Measurements from ENCODE around the gene CMIP. TPM values are rescaled to one million over a fixed set of nuclear protein-coding genes. Genes with fewer than 3 reads are reported as not detected.

Gene CMIP
- total RNA-seq, 1 experiment from 2014 or later, result 63.7 TPM

DNA sequence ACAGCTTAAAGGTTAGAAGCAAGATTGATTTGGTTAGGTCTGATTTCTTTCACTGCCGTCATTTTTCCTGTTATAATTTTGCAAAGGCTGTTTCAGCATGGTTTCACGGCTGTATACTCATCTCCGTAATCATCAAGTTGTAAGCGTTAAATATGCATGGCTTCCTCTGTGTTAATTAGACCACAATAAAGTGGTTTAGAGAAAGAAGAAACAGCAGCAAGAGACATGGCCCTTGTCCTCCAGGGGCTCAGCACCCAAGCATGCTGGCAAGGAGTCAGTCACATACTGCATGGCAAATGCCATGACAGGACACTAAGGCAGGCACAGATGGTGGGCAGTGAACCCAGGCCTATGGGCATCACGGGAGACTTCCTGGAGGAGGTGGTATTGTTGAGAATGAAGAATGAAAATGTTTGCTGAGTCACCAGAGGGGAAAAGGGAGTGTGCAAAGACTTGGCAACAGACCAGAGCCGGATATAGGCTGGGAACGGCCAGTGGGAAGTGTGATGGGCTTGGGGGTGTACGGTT, 273.1 kb downstream of the CMIP start:
- H3K4me1 Mint-ChIP-seq, result peaks cover 49% of the 10 kb centered on the region
- CTCF ChIA-PET, result interaction anchor here (0.7 to 1.5 kb wide), 3 partner anchors 20 to 313 kb away, joined by 3 to 6 read pairs (median 6); no protein-coding TSS in a partner anchor
- no peak overlapping the region for H3K4me3 Mint-ChIP-seq
- no peaks in the 10 kb centered on the region for H3K27me3 Mint-ChIP-seq (ENCODE audit: low read depth)
- peaks cover 10% of the 10 kb centered on the region for H3K9me3 Mint-ChIP-seq
- H3K27ac Mint-ChIP-seq, result peak overlapping the region; percentile 64; the same call in 1 of the 2 replicates
- peaks cover 2% of the 10 kb centered on the region; the same call in 1 of the 2 replicates for H3K36me3 Mint-ChIP-seq
- TF ChIP-seq, protein P1, sequence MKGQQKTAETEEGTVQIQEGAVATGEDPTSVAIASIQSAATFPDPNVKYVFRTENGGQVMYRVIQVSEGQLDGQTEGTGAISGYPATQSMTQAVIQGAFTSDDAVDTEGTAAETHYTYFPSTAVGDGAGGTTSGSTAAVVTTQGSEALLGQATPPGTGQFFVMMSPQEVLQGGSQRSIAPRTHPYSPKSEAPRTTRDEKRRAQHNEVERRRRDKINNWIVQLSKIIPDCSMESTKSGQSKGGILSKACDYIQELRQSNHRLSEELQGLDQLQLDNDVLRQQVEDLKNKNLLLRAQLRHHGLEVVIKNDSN (CRISPR knock-in tag; IDR thresholded peaks at IDR 0.05), result no peak
- no peak for TF ChIP-seq GRHL2 (CRISPR knock-in tag; IDR thresholded peaks at IDR 0.05; ENCODE audit: insufficient replicate concordance, severe bottlenecking)
- TF ChIP-seq ZBTB43 (CRISPR knock-in tag; IDR thresholded peaks at IDR 0.05), result no peak
- no peak for TF ChIP-seq ZNF317 (CRISPR knock-in tag; IDR thresholded peaks at IDR 0.05; ENCODE audit: borderline replicate concordance, low read depth)
- TF ChIP-seq, protein P2, sequence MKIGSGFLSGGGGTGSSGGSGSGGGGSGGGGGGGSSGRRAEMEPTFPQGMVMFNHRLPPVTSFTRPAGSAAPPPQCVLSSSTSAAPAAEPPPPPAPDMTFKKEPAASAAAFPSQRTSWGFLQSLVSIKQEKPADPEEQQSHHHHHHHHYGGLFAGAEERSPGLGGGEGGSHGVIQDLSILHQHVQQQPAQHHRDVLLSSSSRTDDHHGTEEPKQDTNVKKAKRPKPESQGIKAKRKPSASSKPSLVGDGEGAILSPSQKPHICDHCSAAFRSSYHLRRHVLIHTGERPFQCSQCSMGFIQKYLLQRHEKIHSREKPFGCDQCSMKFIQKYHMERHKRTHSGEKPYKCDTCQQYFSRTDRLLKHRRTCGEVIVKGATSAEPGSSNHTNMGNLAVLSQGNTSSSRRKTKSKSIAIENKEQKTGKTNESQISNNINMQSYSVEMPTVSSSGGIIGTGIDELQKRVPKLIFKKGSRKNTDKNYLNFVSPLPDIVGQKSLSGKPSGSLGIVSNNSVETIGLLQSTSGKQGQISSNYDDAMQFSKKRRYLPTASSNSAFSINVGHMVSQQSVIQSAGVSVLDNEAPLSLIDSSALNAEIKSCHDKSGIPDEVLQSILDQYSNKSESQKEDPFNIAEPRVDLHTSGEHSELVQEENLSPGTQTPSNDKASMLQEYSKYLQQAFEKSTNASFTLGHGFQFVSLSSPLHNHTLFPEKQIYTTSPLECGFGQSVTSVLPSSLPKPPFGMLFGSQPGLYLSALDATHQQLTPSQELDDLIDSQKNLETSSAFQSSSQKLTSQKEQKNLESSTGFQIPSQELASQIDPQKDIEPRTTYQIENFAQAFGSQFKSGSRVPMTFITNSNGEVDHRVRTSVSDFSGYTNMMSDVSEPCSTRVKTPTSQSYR (CRISPR knock-in tag; IDR thresholded peaks at IDR 0.05), result no peak
- no peak for TF ChIP-seq CREM (CRISPR knock-in tag; IDR thresholded peaks at IDR 0.05)
- ATAC-seq (no peak), DNase-seq (ENCODE audit: low spot score) (no peak)
- POLR2A ChIA-PET, result interaction anchor here (1.0 kb wide), 1 partner anchor 317 kb away, joined by 5 read pairs; no protein-coding TSS in a partner anchor

GRCh38 chr16:81718637-81719036, 274.0 kb downstream of the CMIP start:
- Mint-ChIP-seq H3K27me3 (ENCODE audit: low read depth) (no peaks in the 10 kb centered on the region), H3K9me3 (peaks cover 10% of the 10 kb centered on the region), H3K36me3 (peaks cover 2% of the 10 kb centered on the region; the same call in 1 of the 2 replicates), H3K27ac (peak overlapping the region; percentile 44; the same call in 1 of the 2 replicates), H3K4me3 (no peak overlapping the region), H3K4me1 (peaks cover 44% of the 10 kb centered on the region)
- TF ChIP-seq, protein P3, sequence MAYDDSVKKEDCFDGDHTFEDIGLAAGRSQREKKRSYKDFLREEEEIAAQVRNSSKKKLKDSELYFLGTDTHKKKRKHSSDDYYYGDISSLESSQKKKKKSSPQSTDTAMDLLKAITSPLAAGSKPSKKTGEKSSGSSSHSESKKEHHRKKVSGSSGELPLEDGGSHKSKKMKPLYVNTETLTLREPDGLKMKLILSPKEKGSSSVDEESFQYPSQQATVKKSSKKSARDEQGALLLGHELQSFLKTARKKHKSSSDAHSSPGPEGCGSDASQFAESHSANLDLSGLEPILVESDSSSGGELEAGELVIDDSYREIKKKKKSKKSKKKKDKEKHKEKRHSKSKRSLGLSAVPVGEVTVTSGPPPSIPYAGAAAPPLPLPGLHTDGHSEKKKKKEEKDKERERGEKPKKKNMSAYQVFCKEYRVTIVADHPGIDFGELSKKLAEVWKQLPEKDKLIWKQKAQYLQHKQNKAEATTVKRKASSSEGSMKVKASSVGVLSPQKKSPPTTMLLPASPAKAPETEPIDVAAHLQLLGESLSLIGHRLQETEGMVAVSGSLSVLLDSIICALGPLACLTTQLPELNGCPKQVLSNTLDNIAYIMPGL (CRISPR knock-in tag; IDR thresholded peaks at IDR 0.05), result no peak
- TF ChIP-seq, protein P4, sequence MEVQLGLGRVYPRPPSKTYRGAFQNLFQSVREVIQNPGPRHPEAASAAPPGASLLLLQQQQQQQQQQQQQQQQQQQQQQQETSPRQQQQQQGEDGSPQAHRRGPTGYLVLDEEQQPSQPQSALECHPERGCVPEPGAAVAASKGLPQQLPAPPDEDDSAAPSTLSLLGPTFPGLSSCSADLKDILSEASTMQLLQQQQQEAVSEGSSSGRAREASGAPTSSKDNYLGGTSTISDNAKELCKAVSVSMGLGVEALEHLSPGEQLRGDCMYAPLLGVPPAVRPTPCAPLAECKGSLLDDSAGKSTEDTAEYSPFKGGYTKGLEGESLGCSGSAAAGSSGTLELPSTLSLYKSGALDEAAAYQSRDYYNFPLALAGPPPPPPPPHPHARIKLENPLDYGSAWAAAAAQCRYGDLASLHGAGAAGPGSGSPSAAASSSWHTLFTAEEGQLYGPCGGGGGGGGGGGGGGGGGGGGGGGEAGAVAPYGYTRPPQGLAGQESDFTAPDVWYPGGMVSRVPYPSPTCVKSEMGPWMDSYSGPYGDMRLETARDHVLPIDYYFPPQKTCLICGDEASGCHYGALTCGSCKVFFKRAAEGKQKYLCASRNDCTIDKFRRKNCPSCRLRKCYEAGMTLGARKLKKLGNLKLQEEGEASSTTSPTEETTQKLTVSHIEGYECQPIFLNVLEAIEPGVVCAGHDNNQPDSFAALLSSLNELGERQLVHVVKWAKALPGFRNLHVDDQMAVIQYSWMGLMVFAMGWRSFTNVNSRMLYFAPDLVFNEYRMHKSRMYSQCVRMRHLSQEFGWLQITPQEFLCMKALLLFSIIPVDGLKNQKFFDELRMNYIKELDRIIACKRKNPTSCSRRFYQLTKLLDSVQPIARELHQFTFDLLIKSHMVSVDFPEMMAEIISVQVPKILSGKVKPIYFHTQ (CRISPR knock-in tag; IDR thresholded peaks at IDR 0.05), result no peak
- no peak for TF ChIP-seq SOX15 (CRISPR knock-in tag; IDR thresholded peaks at IDR 0.05)
- no peak for TF ChIP-seq GABPB1 (CRISPR knock-in tag; IDR thresholded peaks at IDR 0.05)
- no peak for TF ChIP-seq ATF1 (CRISPR knock-in tag; IDR thresholded peaks at IDR 0.05)
- no peak for TF ChIP-seq MXD4 (CRISPR knock-in tag; IDR thresholded peaks at IDR 0.05; ENCODE audit: borderline replicate concordance)
- ATAC-seq, result no peak
- ChIA-PET CTCF (interaction anchor here (0.7 to 1.5 kb wide), 3 partner anchors 11 to 584 kb away, joined by 3 to 10 read pairs (median 6); no protein-coding TSS in a partner anchor), POLR2A (no interaction called here)
- DNase-seq (ENCODE audit: low spot score), result no peak

Measured in WTC11 (cell line).